ENCODE data around the gene AXIN2.
"Not testable (repeated sequence)": the region's sequence is repeated elsewhere in the genome, so short reads cannot be mapped to it uniquely, and the experiment has no call there.

AXIN2 gene

DNA sequence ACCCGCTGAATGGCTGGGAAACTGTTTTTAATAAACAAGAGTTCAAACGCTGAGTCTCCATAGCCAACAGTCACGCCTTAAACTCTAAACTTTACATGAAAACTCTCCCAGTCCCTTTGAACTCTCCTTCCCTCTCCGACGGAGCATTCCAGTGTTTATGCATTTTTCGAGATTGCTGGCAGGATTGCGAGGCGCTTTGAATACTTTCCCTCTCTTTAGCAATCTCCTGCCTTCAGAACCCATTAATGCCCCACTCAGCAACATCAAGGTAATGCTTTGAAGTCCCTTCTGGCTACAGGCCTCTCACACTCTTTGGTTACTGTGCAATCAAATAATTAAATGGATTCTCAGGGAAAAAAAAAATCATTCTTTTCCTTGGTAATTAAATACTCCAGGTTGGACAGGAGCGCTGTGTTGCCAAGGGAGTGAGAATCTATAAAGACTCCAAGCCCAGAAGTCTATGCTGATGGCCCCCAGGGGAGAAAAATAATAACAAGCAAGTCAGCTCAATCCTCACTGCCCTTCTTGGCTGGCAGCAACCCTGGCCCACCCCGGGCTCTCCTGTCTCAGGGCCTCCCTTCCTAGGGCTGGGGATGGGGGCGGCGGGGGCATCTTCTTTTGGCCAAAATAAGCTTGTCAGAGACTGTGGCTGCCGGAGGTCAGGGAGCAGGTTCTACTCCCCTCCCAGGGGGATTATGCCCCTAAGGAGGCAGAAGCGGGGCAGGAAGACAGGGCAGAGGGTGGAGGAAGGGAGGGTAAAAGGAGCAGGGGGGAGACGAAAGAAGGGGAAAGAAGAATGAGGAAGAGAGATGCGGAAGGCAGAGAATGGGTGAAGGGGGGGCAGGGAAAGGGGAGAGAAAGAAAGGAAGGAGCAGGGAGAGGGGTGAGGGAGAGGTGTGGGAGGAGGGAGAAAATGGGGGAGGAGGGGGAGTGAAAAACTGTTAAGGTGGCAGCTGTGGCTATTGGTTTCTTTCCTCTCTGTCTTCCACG lies 45.2 kb downstream of the AXIN2 start:
- no peak for DNase-seq (ENCODE audit: low read depth in 2 of 2)

DNA sequence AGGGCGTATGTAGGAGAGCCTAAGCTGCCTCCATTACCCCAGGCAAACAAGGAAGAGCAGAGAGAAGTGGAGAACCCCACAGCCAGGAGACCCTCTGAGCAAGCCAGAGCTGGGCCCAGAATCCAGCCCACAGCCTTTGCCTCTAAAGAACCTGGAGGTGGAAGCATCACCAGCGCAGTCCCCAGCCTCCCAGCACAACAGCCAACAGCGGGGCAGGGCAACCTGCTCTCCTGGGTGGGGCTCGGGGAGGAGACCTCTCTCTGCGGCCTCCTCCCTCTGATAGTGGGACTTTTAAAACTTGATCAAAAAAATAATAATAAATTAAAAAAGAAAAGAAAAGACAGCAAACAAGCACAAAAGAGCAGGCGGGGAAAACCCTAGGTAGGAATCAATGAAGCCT lies 45.9 kb downstream of the AXIN2 start:
- DNase-seq (ENCODE audit: low read depth in 2 of 2) = no peak

DNA sequence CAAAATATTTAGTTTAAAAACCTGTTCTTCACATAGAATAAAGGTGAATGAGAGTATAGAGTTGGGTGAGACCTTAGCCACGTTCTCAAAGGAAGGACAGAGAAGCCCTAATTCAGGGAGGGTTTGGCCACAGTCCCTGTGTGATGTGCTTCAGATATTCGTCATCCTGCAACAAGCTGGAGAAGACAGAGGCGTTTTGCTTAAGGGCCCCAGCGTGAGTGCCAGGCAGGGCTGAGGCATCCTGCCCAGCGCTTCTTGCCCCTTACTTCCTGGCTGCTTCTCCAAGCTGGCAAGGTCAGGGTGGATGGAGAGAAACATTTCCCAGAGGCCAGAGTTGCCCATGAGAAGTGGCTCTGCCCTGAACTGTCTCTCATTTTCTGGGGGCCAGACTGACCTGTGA lies 46.9 kb downstream of the AXIN2 start:
- DNase-seq (ENCODE audit: low read depth in 2 of 2) = no peak

DNA sequence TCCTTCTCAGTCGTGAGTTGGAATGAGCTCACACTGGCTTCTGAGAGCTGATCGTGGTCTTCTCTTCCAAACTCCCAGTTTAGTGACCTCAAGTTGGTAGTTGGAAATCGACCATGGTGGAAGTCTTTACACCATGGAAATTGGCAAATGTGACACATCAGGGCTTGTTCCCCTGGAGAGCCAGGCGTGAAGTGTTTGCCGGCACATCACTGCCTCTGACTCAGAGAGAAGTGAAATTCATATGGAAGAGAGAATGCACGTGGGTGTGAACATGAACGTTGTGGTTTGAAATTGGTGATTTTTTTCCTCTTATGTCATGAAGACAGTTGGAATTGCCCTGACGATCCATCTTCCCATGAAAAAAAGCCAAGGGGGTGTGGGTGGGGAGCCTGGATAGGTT lies 47.4 kb downstream of the AXIN2 start:
- no peak for DNase-seq (ENCODE audit: low read depth in 2 of 2)

DNA sequence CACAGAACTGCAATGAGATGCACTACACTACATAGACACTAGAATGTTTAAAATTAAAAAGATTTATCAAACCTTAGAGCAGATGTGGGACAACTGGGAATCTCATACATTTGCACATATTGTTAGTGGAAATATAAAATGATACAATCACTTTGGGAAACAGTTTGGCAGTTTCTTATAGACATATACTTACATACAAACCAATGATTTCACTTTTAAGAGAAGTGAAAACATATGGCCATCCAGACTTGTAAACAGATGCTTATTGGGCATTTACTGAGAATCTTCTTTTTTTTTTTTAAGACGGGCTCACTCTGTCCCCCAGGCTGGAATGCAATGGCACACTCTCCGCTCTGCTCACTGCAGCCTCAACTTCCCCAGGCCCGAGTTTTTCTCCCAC lies 50.1 kb downstream of the AXIN2 start:
- DNase-seq (ENCODE audit: low read depth in 2 of 2) = no peak

DNA sequence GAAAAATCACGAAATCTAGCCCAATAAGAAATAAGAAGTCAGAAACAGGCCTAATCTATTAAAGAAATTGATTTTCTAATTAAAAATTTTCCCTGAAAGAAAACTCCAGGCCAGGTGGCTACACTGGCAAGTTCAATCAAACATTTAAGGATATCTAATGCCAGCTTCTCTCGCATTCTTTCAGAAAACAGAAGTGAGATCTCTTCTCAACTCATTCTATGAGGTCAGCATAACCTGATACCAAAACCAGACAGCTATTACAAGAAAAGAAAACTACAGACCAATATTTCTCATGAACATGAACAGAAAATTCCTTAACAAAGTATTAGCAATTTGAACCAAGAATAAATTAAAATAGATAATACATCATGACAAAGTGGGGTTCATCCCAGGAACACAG lies 52.4 kb downstream of the AXIN2 start:
- DNase-seq (ENCODE audit: low read depth in 2 of 2) = no peak

DNA sequence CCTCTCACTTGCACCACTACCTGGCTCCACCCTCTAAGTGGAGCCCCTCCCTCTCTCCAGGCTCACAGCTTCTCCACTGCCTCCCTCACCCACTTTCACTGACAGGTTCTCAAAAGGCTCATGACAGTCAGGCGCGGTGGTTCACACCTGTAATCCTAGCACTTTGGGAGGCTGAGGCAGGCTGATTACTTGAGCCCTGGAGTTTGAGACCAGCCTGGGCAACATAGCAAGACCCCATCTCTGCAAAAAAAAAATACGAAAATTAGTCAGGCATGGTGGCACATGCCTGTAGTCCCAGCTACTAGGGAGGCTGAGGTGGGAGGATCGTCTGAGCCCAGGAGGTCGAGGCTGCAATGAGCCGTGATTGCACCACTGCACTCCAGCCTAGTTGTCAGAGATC lies 56.8 kb downstream of the AXIN2 start:
- not testable (repeated sequence) for DNase-seq (ENCODE audit: low read depth in 2 of 2)

DNA sequence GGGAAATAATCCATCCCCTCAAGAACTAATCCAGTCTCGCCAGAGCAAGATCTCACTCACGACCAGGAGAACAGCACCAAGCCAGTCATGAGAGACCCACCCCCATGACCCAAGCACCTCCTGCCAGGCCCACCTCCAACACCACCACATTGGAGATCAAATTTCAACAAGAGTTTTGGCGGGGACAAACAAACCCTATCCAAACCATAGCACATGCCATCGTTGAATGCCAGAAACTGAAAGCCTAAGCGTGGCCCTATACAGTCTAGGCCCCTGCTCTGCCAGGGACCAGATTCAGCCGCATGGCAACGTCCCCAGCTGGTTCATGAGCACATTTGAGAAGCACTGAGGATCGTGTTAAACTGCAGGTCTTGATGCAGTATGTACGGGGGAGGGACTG lies 57.3 kb downstream of the AXIN2 start:
- no peak for DNase-seq (ENCODE audit: low read depth in 2 of 2)

DNA sequence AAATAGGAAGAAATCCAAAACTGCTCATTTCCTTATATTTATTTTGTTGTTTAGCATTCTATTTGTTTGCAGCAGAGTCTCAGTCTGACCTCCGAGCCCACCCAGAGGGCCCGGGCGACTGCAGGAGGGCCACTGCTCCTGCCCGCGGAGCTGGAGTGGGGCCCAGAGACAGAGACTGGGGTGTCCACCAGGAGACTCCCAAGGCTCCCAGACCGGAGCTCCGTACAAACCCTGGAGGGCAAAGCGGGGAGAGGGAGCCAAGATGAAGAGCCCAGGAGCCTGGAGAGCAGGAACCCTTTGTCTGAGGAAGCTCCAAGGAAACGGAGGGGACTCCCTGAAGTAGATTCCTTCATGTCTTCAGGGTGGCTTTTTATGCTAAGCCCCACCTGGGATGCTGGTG lies 57.9 kb downstream of the AXIN2 start:
- no peak for DNase-seq (ENCODE audit: low read depth in 2 of 2)

DNA sequence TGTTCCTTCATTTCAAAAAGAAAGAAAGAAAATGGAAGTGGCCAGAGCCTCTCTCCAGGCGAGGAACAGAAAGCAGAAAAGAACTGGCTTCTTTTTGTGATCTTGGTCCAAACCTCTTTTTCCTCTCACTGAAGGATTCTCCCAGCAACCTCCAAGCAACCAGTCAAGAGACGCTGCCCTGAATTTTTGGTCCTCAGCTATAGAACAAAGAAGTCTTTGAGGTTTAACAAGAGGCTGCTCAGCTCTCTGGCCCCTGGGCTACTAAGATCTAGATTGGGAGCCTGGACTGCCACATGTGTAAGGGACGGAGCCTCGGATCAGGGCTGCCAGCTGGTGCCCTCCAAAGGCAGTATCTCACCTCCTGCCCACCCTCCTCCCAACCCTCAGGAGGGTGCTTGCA lies 62.6 kb downstream of the AXIN2 start:
- no peak for DNase-seq (ENCODE audit: low read depth in 2 of 2)

DNA sequence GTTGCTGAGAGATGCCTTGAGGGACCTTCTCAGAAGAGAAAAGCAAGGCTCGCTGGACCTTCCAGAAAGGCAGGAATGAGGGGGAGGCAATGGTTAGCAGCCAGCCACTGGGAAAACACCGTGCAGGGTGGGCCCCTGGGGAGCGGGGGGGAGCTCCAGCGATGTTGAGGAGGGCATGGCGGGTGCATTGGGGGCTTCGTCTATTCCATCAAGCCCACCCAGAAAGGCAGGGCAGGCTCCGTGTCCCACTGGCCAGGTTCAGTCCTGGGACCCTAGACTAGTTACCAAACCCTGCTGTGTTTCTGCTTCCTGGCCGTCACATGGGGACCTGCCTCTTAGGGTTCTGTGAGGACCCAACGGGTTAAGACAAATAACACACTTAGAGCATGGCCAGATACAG lies 64.6 kb downstream of the AXIN2 start:
- DNase-seq (ENCODE audit: low read depth in 2 of 2) = no peak

DNA sequence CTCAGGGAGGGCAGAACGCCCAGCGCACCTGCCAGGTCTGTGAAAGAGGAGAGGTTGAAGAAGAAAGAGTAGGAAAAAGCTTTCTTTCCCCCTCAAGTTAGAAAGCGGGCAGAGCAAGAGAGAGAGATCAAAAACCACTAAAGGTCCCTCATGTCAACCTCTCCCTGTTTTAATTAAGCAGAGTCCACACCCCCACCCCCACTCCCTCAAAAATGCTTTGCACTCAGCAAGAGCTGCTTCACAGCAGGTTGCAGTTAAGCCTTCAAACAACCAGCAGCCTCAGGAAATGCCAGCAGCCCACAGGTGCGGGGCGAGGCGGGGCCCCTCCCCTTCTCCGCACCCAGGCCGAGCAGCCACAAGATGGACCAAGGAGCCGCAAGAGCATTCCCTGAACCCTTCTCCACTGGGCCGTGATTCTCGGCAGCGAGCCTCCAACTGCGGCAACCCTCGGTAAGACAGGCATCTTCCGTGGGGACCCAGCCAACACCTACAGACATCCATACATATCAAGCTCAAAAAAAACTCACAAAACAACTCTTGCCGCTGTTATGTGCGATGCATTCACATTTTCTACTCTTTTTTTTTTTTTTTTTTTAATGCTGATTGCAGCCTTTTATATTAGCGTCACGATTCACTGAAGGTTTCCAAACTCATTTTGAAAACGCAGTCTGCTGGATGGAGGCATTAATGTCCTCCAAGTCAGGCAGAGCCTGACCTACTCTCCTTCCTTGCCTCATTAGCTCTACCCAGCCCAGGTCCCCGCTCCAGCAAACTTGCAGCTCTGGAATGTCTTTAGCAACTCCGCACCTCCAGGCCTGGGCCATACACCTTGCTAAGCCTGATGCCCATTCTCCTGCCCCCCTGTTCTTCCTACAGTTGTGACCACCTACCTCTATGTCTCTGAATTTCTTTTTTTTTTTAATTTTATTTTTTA lies 66.1 kb downstream of the AXIN2 start:
- no peak for DNase-seq (ENCODE audit: low read depth in 2 of 2)

DNA sequence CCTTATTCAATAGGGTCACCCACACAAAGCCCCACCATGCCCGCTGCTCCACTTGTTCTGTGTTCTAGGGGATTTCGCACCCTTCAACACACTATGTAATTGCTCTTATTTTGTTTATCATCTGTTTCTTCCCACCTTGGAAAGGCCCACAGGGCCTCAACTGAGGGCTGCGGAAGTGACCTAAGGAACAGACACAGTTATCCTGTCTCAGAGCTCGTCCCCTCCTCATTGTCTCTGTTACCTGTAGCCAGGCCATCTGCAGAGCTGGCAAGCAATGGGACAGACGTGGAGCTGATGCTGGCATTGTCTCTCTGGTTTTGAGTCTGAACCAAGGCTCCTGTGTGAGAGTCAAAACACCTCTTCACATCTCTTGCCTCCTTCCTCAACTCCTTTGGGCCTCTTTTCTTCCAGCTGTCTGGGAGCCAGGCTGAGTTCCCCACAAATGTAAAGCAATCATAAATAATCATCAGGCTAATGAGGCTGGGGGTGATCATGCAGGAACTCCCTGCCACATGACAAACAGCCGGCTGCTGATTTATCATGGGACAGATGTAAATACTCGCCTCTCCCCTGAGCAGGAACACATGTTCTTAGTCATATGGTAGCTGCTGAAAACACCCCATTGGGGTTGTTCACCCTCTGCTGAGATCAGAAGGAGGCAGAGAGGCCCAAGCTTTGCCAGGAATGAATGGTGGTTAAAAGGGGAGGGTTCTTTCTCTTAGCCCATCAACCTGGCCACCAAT lies 71.9 kb downstream of the AXIN2 start:
- no peak for DNase-seq (ENCODE audit: low read depth in 2 of 2)

DNA sequence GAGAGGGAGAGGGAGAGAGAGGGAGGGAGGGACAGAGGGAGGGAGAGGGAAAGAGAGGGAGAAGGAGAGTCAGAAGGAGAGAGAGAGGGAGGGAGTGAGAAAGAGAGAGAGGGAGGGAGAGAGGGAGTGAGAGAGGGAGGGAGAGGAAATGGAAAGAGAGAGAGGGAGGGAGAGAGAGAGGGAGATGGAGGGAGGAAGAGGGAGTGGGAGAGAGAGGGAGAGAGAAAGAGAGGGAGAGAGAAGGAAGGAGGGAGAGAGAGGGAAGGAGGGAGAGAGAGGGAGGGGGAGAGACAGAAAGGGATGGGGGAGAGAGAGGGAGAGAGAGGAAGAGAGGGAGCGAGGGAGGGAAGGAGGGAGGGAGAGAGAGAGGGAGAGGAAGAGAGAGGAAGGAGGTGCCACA lies 72.8 kb downstream of the AXIN2 start:
- no peak for DNase-seq (ENCODE audit: low read depth in 2 of 2)

DNA sequence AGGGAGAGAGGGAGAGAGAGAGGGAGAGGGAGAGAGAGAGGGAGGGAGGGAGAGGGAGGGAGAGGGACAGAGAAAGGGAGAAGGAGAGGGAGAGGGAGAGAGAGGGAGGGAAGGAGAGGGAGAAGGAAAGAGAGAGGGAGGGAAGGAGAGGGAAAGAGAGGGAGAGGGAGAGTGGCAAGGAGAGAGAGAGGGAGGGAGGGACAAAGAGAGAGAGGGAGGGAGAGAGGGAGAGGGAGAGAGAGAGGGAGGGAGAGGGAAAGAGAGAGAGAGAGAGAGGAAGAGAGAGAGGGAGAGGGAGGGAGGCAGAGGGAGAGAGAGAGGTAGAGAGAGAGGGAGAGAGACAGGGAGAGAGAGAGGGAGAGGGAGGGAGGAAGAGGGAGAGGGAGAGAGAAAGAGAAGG lies 73.5 kb downstream of the AXIN2 start:
- DNase-seq (ENCODE audit: low read depth in 2 of 2) = no peak

DNA sequence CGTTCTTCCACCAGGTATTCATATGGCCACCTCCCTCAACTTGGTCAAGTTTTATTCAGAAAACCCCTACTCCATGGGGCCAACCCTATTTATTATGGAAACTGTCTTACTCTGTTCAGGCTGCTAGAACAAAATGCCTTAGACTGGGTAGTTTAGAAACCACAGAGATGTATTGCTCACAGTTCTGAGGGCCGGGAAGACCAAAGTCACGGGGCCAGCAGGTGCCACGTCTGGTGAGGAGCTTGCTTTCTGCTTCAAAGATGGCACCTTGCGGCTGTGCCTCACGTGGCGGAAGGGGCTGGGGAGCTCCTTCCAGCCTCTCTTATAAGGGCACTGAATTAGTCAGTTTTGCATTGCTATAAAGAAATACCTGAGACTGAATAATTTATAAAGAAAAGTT lies 74.3 kb downstream of the AXIN2 start:
- DNase-seq (ENCODE audit: low read depth in 2 of 2) = no peak

DNA sequence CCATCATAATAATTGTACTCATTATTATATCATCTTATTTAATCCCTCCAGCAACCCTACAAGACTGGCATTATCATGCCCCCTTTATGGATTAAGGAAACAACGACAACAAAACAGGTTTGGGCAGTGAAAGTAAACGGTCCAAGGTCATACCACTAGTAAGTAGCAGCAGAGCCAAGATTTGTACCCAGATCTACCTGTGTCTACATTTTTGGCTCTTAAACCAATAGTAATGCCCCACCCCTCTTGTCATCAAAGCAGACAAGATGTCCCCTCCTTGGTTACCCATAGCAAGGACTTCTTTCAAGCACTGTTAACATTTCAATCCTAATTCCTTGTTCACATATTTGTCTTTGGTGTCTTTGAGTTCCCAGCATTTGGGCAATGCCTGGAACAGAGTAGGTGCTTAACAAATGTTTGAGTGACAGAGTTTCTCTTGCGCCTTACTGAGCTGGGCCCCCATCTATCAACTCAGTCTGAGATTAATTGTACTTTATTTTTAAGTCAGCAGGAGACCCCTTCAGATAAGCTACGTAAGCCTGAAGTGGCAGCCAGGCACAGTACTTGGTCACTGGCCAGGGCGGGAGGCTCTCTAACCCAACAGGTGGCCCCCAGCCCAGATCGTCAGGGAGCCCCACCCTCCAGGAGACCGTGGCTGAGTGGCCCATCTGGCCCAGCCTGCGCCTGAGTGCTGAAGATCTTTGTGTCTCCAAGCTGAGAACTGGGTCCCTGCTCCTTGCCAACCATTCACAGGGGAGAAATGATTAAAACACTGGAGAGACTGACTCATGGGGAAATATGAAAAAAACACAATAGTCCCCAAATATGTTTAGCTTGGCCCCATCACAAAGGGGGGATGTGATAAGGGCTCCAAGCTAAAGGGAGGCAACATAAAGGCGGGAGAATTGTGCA lies 75.8 kb downstream of the AXIN2 start:
- no peak for DNase-seq (ENCODE audit: low read depth in 2 of 2)

DNA sequence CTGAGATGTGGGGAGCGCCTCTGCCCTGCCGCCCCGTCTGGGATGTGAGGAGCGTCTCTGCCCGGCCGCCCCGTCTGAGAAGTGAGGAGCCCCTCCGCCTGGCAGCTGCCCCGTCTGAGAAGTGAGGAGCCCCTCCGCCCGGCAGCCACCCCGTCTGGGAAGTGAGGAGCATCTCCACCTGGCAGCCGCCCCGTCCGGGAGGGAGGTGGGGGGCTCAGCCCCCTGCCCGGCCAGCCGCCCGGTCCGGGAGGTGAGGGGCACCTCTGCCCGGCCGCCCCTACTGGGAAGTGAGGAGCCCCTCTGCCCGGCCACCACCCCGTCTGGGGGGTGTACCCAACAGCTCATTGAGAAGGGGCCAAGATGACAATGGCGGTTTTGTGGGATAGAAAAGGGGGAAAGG lies 77.0 kb downstream of the AXIN2 start:
- not testable (repeated sequence) for DNase-seq (ENCODE audit: low read depth in 2 of 2)

DNA sequence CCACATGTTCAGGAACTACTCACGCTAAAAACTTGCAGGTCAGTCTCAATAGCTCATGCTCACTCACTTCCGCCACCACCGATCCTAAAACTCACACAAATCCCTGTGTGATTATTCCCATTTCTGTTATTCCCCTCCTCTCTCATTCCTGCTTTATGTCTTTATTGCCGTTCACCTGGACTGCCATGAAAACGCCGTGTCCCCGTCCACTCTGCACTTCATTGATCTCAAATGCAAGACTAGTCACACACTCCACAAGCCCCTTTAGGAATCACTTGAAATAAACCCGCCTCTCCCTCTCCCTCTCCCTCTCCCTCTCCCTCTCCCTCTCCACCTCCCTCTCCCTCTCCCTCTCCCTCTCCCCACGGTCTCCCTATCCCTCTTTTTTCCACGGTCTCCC lies 78.0 kb downstream of the AXIN2 start:
- DNase-seq (ENCODE audit: low read depth in 2 of 2) = no peak

DNA sequence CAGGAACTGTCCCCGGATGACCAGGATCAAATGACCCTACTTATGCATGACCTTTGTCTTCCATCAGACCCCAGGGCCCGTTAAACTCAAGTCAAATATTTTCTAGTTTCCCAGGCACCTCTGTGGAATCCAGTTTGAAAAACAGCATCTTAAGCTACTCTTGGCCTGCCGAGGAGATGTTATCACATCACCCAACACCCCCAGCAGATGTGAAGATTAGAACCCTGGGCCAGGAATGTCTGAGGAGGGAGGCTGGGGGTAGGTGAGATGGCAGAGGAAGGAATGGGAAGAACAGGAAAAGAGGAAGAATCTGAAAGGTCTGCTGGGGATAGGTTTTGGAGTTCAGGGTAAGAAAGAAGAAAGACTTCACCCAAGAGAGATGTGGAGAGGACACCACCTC lies 79.2 kb downstream of the AXIN2 start:
- no peak for DNase-seq (ENCODE audit: low read depth in 2 of 2)

DNA sequence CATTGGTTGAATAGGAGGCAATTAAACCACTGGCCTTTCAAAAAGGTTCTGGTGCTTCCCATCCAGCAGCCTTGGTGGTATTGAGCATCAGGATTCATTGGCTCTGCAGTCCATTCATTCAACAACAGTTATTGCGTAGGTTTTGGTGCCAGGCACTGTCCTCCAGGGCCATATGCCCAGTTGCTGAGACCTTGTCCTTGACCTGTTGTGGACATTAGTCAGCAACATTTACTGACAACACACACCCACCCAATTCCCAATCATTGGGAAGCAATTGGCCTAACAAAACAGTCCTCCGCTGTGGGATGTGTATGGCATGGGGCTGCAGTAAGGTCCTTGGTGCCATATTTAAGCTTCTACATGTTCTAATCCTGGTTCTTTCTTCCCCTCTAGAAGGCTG lies 82.2 kb downstream of the AXIN2 start:
- DNase-seq (ENCODE audit: low read depth in 2 of 2) = no peak

Measured in stimulated activated CD4-positive, alpha-beta T cell treated with anti-CD3 and anti-CD28 coated beads, Interleukin-1b, Interleukin-23, amount 100 ng/mL, for 1 hour (primary cell).